Mucosa of stomach (tissue), 1 donor: Measurements from ENCODE around the gene SUGT1.
"Not testable (repeated sequence)": the region's sequence is repeated elsewhere in the genome, so short reads cannot be mapped to it uniquely, and the experiment has no call there.

Source experiments
- H3K27me3 ChIP-seq: one replicate; pipeline ENCODE4 v1.7.0; 2013; ENCODE audit warnings: mild to moderate bottlenecking, low read length; ENCODE audit not compliant: control insufficient read depth, insufficient read depth
- H3K36me3 ChIP-seq: one replicate; pipeline ENCODE4 v1.7.0; 2013; ENCODE audit warnings: low read length; ENCODE audit not compliant: control insufficient read depth, insufficient read depth
- H3K4me1 ChIP-seq: one replicate; pipeline ENCODE4 v1.7.0; 2013; ENCODE audit warnings: mild to moderate bottlenecking, low read length; ENCODE audit not compliant: control insufficient read depth, insufficient read depth
- H3K4me3 ChIP-seq: one replicate; pipeline ENCODE4 v1.7.0; 2013; ENCODE audit warnings: low read length
- H3K9ac ChIP-seq: one replicate; pipeline ENCODE4 v1.7.0; 2013; ENCODE audit warnings: mild to moderate bottlenecking, low read length, moderate library complexity
- H3K9me3 ChIP-seq: one replicate; pipeline ENCODE4 v1.7.0; 2013; ENCODE audit warnings: mild to moderate bottlenecking, low read length, moderate library complexity; ENCODE audit not compliant: control insufficient read depth
- donor health status: Pancreatic carcinoma.

The SUGT1 gene

GRCh38 chr13:52720904-52721303 is 68.3 kb downstream of the SUGT1 start:
- H3K27me3 ChIP-seq, H3K9ac ChIP-seq, H3K9me3 ChIP-seq, H3K36me3 ChIP-seq, H3K4me3 ChIP-seq, H3K4me1 ChIP-seq: not testable (repeated sequence)

GRCh38 chr13:52721356-52721755 is 68.7 kb downstream of the SUGT1 start:
- not testable (repeated sequence) for H3K27me3 ChIP-seq, H3K36me3 ChIP-seq, H3K4me3 ChIP-seq, H3K9me3 ChIP-seq, H3K9ac ChIP-seq
- peaks cover 11% of the 10 kb centered on the region for H3K4me1 ChIP-seq

GRCh38 chr13:52723181-52723580 is 70.5 kb downstream of the SUGT1 start:
- Histone ChIP-seq H3K4me1 (peaks cover 11% of the 10 kb centered on the region), H3K27me3 (no peaks in the 10 kb centered on the region), H3K9me3 (no peaks in the 10 kb centered on the region), H3K36me3 (no peaks in the 10 kb centered on the region), H3K4me3 (no peak overlapping the region), H3K9ac (no peak overlapping the region)

GRCh38 chr13:52725302-52725701 is 72.7 kb downstream of the SUGT1 start:
- Histone ChIP-seq H3K9ac (no peak overlapping the region), H3K4me1 (peaks cover 11% of the 10 kb centered on the region), H3K9me3 (no peaks in the 10 kb centered on the region), H3K36me3 (no peaks in the 10 kb centered on the region), H3K4me3 (no peak overlapping the region), H3K27me3 (no peaks in the 10 kb centered on the region)

- Histone ChIP-seq H3K27me3 (no peaks in the 10 kb centered on the region), H3K4me1 (peaks cover 8% of the 10 kb centered on the region), H3K9ac (no peak overlapping the region), H3K4me3 (no peak overlapping the region), H3K9me3 (no peaks in the 10 kb centered on the region), H3K36me3 (no peaks in the 10 kb centered on the region)
Measured at GRCh38 chr13:52726258-52726657, 73.6 kb downstream of the SUGT1 start.

- Histone ChIP-seq H3K9me3 (no peaks in the 10 kb centered on the region), H3K36me3 (no peaks in the 10 kb centered on the region), H3K4me1 (peaks cover 7% of the 10 kb centered on the region), H3K27me3 (peaks cover 21% of the 10 kb centered on the region), H3K9ac (no peak overlapping the region), H3K4me3 (no peak overlapping the region)
Measured at GRCh38 chr13:52734075-52734623, 81.5 kb downstream of the SUGT1 start.

GRCh38 chr13:52736891-52737290 is 84.3 kb downstream of the SUGT1 start:
- Histone ChIP-seq H3K36me3 (no peaks in the 10 kb centered on the region), H3K4me3 (no peak overlapping the region), H3K27me3 (peaks cover 40% of the 10 kb centered on the region), H3K9ac (no peak overlapping the region), H3K4me1 (peaks cover 12% of the 10 kb centered on the region), H3K9me3 (no peaks in the 10 kb centered on the region)

GRCh38 chr13:52737451-52737850 is 84.8 kb downstream of the SUGT1 start:
- Histone ChIP-seq H3K4me3 (no peak overlapping the region), H3K27me3 (peaks cover 40% of the 10 kb centered on the region), H3K9me3 (no peaks in the 10 kb centered on the region), H3K36me3 (no peaks in the 10 kb centered on the region), H3K9ac (no peak overlapping the region), H3K4me1 (peaks cover 12% of the 10 kb centered on the region)

GRCh38 chr13:52737965-52738364 is 85.3 kb downstream of the SUGT1 start:
- Histone ChIP-seq H3K9me3 (no peaks in the 10 kb centered on the region), H3K4me1 (peaks cover 12% of the 10 kb centered on the region), H3K4me3 (no peak overlapping the region), H3K9ac (no peak overlapping the region), H3K36me3 (no peaks in the 10 kb centered on the region), H3K27me3 (peaks cover 40% of the 10 kb centered on the region)

- Histone ChIP-seq H3K9me3 (no peaks in the 10 kb centered on the region), H3K36me3 (no peaks in the 10 kb centered on the region), H3K9ac (no peak overlapping the region), H3K4me3 (no peak overlapping the region), H3K4me1 (peaks cover 12% of the 10 kb centered on the region), H3K27me3 (peaks cover 38% of the 10 kb centered on the region)
Measured at GRCh38 chr13:52738719-52739467, 86.3 kb downstream of the SUGT1 start.

- no peak within 1 kb of the TSS for H3K4me3 ChIP-seq
- H3K9ac ChIP-seq = no peak within 1 kb of the TSS
- H3K27me3 ChIP-seq = peaks cover 37% of the 10 kb centered on the region
- no peaks in the 10 kb centered on the region for H3K36me3 ChIP-seq
- H3K9me3 ChIP-seq = no peaks in the 10 kb centered on the region
- peaks cover 12% of the 10 kb centered on the region for H3K4me1 ChIP-seq
Measured at GRCh38 chr13:52739468-52740071, 86.9 kb downstream of the SUGT1 start, which contains the start of gene CNMD. Gene CNMD, minus strand, starts transcription at chr13:52739820. Its CDS starts 119 bp downstream, at chr13:52739701.

- Histone ChIP-seq H3K9ac (no peak overlapping the region), H3K9me3 (no peaks in the 10 kb centered on the region), H3K27me3 (peaks cover 27% of the 10 kb centered on the region), H3K4me1 (peaks cover 11% of the 10 kb centered on the region), H3K36me3 (no peaks in the 10 kb centered on the region), H3K4me3 (no peak overlapping the region)
Measured at GRCh38 chr13:52743569-52743968, 90.9 kb downstream of the SUGT1 start.
